Measurements from ENCODE around the gene MAML2.

GRCh38 chr11:96342961-96343711 lies at the start of gene MAML2:
- peak in 1 of 2 donors; percentile 56 for TF ChIP-seq POLR2A (IDR thresholded peaks at IDR 0.05)
- peak; percentile 77 to 99 (median 94) for TF ChIP-seq CTCF (IDR thresholded peaks at IDR 0.05)
